ENCODE data around the gene WNT7B. TPM values are rescaled to one million over a fixed set of nuclear protein-coding genes. Genes with fewer than 3 reads are reported as not detected.

Gene WNT7B
- total and polyA plus RNA-seq, 2 of the 8 experiments (the other 6 are each of a cell fraction or from before 2014, with no cell fraction given): 0.14 to 0.24 TPM

DNA sequence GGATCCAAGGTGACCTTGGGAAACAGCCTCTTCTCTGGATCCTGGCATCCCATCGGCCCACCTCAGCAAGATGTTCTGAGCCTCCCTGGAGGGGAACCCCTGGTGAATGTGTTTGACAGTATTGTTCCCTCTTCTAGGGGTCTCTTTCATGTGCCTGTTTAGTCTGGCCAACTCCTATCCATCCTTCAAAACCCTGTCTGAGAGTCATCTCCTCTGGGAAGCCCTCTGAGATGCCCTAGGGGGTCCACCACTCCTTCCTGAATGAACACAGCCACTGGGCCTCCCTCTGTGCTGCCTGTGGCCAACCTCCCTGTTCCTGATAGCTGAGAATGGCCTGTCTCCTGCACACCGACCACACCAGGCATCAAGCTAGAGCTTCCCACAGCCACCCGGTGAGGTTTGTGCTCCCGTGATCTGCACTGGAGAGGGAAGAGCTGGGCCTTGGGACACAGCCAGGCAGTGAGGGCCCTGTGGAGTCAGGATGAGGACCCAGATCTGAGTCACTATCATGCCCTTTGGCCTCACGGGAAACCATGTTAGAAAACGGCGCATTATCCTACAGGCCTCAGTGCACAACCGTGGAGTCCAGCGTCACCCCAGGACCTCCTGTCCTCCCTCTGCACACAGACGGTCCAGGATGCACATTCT lies 8.8 kb downstream of the WNT7B start (continued):
- TF ChIP-seq SRF (IDR thresholded peaks at IDR 0.05; ENCODE audit: low read depth, low read length): no peak
- TF ChIP-seq, protein P1, sequence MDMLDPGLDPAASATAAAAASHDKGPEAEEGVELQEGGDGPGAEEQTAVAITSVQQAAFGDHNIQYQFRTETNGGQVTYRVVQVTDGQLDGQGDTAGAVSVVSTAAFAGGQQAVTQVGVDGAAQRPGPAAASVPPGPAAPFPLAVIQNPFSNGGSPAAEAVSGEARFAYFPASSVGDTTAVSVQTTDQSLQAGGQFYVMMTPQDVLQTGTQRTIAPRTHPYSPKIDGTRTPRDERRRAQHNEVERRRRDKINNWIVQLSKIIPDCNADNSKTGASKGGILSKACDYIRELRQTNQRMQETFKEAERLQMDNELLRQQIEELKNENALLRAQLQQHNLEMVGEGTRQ (IDR thresholded peaks at IDR 0.05; ENCODE audit: low read length): no peak
